HG02852 (cell line): ENCODE results near the gene ATXN7L1.

Source experiments
- ATAC-seq: cut with Tn5 transposase; IDR thresholded peaks from one replicate; pipeline ENCODE4 v1.9.1; 2021; ENCODE audit warnings: mild to moderate bottlenecking, moderate library complexity; ENCODE audit not compliant: unreplicated experiment

The ATXN7L1 gene

GRCh38 chr7:105756367-105756766 is 120.0 kb downstream of the ATXN7L1 start:
- ATAC-seq = no peak

GRCh38 chr7:105752671-105753275 is 123.6 kb downstream of the ATXN7L1 start:
- ATAC-seq = no peak

GRCh38 chr7:105751054-105751453 is 125.3 kb downstream of the ATXN7L1 start:
- ATAC-seq = no peak

- no peak for ATAC-seq
Measured at GRCh38 chr7:105748701-105749100, 127.7 kb downstream of the ATXN7L1 start.

- ATAC-seq = no peak
Measured at GRCh38 chr7:105745681-105746330, 130.6 kb downstream of the ATXN7L1 start.

- no peak for ATAC-seq
Measured at GRCh38 chr7:105744258-105744657, 132.1 kb downstream of the ATXN7L1 start.

GRCh38 chr7:105743351-105744090 is 132.9 kb downstream of the ATXN7L1 start:
- ATAC-seq = no peak

GRCh38 chr7:105742787-105743186 is 133.6 kb downstream of the ATXN7L1 start:
- ATAC-seq = no peak

GRCh38 chr7:105741982-105742381 is 134.4 kb downstream of the ATXN7L1 start:
- ATAC-seq = no peak

- no peak for ATAC-seq
Measured at GRCh38 chr7:105738133-105738532, 138.3 kb downstream of the ATXN7L1 start.

- no peak for ATAC-seq
Measured at GRCh38 chr7:105734233-105734632, 142.2 kb downstream of the ATXN7L1 start.

- ATAC-seq = no peak
Measured at GRCh38 chr7:105731042-105731441, 145.4 kb downstream of the ATXN7L1 start.

- no peak for ATAC-seq
Measured at GRCh38 chr7:105728028-105728427, 148.4 kb downstream of the ATXN7L1 start.

GRCh38 chr7:105724688-105725087 is 151.7 kb downstream of the ATXN7L1 start:
- ATAC-seq = no peak

GRCh38 chr7:105723572-105723971 is 152.8 kb downstream of the ATXN7L1 start:
- no peak for ATAC-seq

- ATAC-seq = no peak
Measured at GRCh38 chr7:105721571-105722104, 154.8 kb downstream of the ATXN7L1 start.

- no peak for ATAC-seq
Measured at GRCh38 chr7:105719919-105720318, 156.5 kb downstream of the ATXN7L1 start.

- ATAC-seq = no peak
Measured at GRCh38 chr7:105719395-105719794, 157.0 kb downstream of the ATXN7L1 start.

GRCh38 chr7:105718511-105718925 is 157.9 kb downstream of the ATXN7L1 start:
- no peak for ATAC-seq

- no peak for ATAC-seq
Measured at GRCh38 chr7:105715528-105715927, 160.9 kb downstream of the ATXN7L1 start.

GRCh38 chr7:105713488-105714465 is 162.6 kb downstream of the ATXN7L1 start:
- no peak for ATAC-seq
